Stimulated activated CD8-positive, alpha-beta memory T cell treated with anti-CD3 and anti-CD28 coated beads, Interleukin-7, amount 100 ng/mL, for 4 hours (primary cell): ENCODE data around the gene ZNF277.

Source experiments
- DNase-seq, 2 donors: peaks; one replicate each; pipeline ENCODE4 v3.0.0-alpha.2; 2020; ENCODE audit warnings: low read depth in 2 of 2

ZNF277 gene

GRCh38 chr7:112391841-112392286 is 185.4 kb downstream of the ZNF277 start:
- peak; percentile 55 to 66 for DNase-seq
